Measurements from ENCODE around the gene NME1. TPM values are rescaled to one million over a fixed set of nuclear protein-coding genes. Genes with fewer than 3 reads are reported as not detected.
A peak's percentile ranks its signal among the peaks of the same experiment; 100 is the strongest.

NME1 gene
- polyA plus RNA-seq, 2 of the 4 experiments (the other 2 are of a cell fraction) = 542 to 782 TPM

DNA sequence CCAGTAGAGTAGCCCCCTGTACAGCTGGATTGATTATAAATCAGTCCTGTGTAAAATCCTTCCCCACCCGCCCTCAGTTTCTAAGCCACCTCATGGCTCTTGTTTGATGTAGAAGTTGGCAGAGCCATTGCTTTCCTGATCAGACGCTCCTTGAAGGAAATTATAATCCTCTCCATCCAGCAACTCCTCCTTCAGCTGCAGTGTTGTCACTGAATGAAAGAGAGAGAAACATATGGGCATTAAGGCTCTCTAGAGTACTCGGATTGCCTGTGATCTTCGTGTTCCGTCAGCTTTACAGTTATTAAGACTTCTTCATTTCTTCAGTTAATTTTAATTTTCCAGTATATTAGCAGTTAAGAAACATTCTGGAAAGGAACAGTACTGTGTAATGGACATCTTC is 27.1 kb downstream of the NME1 start:
- TF ChIP-seq NPAS2 (CRISPR knock-in tag; IDR thresholded peaks at IDR 0.05; ENCODE audit: borderline replicate concordance) (no peak), BHLHE40 (IDR thresholded peaks at IDR 0.05; ENCODE audit: low read depth, low read length) (no peak), FOSB (CRISPR knock-in tag; IDR thresholded peaks at IDR 0.05) (no peak), RCOR1 (IDR thresholded peaks at IDR 0.05; ENCODE audit: low read depth, low read length) (no peak), RNF2 (IDR thresholded peaks at IDR 0.05; ENCODE audit: borderline replicate concordance, low read depth) (no peak), MAFK (IDR thresholded peaks at IDR 0.05; ENCODE audit: partially characterized antibody) (no peak), FOXS1 (CRISPR knock-in tag; IDR thresholded peaks at IDR 0.05) (no peak), HEYL (CRISPR knock-in tag; IDR thresholded peaks at IDR 0.05) (no peak), MAZ (IDR thresholded peaks at IDR 0.05; ENCODE audit: borderline replicate concordance, low read depth, low read length) (no peak), JUN (IDR thresholded peaks at IDR 0.05) (no peak), POLR2A (IDR thresholded peaks at IDR 0.05; ENCODE audit: low read length) (no peak)
- TF ChIP-seq, protein P1, sequence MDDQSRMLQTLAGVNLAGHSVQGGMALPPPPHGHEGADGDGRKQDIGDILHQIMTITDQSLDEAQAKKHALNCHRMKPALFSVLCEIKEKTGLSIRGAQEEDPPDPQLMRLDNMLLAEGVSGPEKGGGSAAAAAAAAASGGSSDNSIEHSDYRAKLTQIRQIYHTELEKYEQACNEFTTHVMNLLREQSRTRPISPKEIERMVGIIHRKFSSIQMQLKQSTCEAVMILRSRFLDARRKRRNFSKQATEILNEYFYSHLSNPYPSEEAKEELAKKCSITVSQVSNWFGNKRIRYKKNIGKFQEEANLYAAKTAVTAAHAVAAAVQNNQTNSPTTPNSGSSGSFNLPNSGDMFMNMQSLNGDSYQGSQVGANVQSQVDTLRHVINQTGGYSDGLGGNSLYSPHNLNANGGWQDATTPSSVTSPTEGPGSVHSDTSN (IDR thresholded peaks at IDR 0.05) = no peak
- Histone ChIP-seq H3K4me2 (no peak overlapping the region), H3K9me3 (no peaks in the 10 kb centered on the region), H3K4me1 (no peaks in the 10 kb centered on the region), H3K27ac (no peak overlapping the region), H3K4me3 (no peak overlapping the region)
- peak; percentile 39 for FAIRE-seq
- no peak for DNase-seq (ENCODE audit: low read depth in 1 of 2, low spot score in 1 of 2)
- ATAC-seq = peak in 1 of 2 experiments; percentile 32; a peak in 1 of 6 replicates
- CTCF ChIA-PET = interaction anchor here (0.9 to 1.6 kb wide), 2 partner anchors 9 to 15 kb away, joined by 3 to 4 read pairs; partner anchors contain the start of gene NME2
- POLR2A ChIA-PET = interaction anchor here (0.7 kb wide), 1 partner anchor 81 kb away, joined by 8 read pairs; no protein-coding TSS in a partner anchor
- WGBS (ENCODE audit: missing lambda C conversion rate) = 86% methylated on average over 5 of the region's 5 CpGs

DNA sequence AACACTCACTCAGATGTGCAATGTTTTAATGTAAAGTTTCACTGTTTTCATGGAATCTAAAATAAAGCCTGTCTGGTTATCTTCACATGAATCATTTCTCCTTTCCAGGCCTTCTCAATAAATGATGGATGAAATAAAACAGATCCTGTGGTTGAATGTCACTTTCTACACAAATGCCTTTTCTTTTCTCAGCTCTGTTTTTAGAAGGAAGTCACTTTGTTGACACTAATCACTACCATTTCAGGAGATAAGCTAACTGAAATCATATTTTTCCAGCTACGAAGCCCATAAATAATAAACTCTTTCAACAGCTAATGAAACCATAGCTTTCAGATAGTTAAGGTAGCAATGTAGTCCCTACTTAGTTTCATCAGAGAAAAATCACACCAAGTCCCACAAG is 30.8 kb downstream of the NME1 start:
- H3K4me3 ChIP-seq = no peak overlapping the region
- TF ChIP-seq, protein P1 (IDR thresholded peaks at IDR 0.05) = no peak
- TF ChIP-seq RAD21 (conservative IDR thresholded peaks at IDR 0.05 in 1 of 2, IDR thresholded peaks at IDR 0.05 in 1 of 2) = no peak
- TF ChIP-seq HOXB5 (CRISPR knock-in tag; IDR thresholded peaks at IDR 0.05) = no peak
- no peak for TF ChIP-seq SMC3 (IDR thresholded peaks at IDR 0.05)
- TF ChIP-seq ZSCAN20 (CRISPR knock-in tag; IDR thresholded peaks at IDR 0.05) = no peak
- no peak for TF ChIP-seq CBX8 (IDR thresholded peaks at IDR 0.05)
- TF ChIP-seq, protein P2, sequence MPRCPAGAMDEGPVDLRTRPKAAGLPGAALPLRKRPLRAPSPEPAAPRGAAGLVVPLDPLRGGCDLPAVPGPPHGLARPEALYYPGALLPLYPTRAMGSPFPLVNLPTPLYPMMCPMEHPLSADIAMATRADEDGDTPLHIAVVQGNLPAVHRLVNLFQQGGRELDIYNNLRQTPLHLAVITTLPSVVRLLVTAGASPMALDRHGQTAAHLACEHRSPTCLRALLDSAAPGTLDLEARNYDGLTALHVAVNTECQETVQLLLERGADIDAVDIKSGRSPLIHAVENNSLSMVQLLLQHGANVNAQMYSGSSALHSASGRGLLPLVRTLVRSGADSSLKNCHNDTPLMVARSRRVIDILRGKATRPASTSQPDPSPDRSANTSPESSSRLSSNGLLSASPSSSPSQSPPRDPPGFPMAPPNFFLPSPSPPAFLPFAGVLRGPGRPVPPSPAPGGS (IDR thresholded peaks at IDR 0.05) = no peak
- no peak for TF ChIP-seq GATA3 (IDR thresholded peaks at IDR 0.05; ENCODE audit: borderline replicate concordance)
- TF ChIP-seq TP53 (CRISPR knock-in tag; IDR thresholded peaks at IDR 0.05) = no peak
- no peak for TF ChIP-seq FOSB (CRISPR knock-in tag; IDR thresholded peaks at IDR 0.05)
- no peak for TF ChIP-seq POLR2AphosphoS2 (conservative IDR thresholded peaks at IDR 0.05; ENCODE audit: low read length)
- no peak for TF ChIP-seq NR3C1 (IDR thresholded peaks at IDR 0.05)
- H3K27ac ChIP-seq = no peak overlapping the region
- CTCF ChIA-PET = interaction anchor here (1.1 to 1.5 kb wide), 3 partner anchors 10 to 31 kb away, joined by 3 to 4 read pairs (median 4); partner anchors contain the start of gene NME1
- no peaks in the 10 kb centered on the region for H3K4me1 ChIP-seq
- 85% methylated on average over 1 of the region's 1 CpG for WGBS (ENCODE audit: missing lambda C conversion rate)
- H3K4me2 ChIP-seq = no peak overlapping the region
- DNase-seq (ENCODE audit: low read depth in 1 of 2, low spot score in 1 of 2) = no peak
- no peak for ATAC-seq
- POLR2A ChIA-PET = no interaction called here
- FAIRE-seq = no peak
- H3K9me3 ChIP-seq = no peaks in the 10 kb centered on the region
